MCF 10A (cell line): ENCODE measurements around the gene RABGAP1. TPM values are rescaled to one million over a fixed set of nuclear protein-coding genes. Genes with fewer than 3 reads are reported as not detected.

ENCODE experiments used
- BruUV-seq: library from RNA; stranded (reverse); fragments of 400-500 nt; replicated peaks from 2 replicates; lab custom pipeline; 2021; lab: Mats Ljungman, UMichigan
- CTCF ChIA-PET: fragments of 300-600 bp; sonication (Branson Sonifier 250); formaldehyde crosslinking; extraction: SDS; loops from one replicate; lab custom pipeline; 2021; ENCODE audit warnings: antibody characterized with exemption, inconsistent platforms; lab: Yijun Ruan, JAX
- POLR2A ChIA-PET: fragments of 300-600, 350-650 bp; sonication (Branson Sonifier 250); formaldehyde crosslinking; extraction: SDS; loops from one replicate; lab custom pipeline; 2020; ENCODE audit warnings: antibody characterized with exemption, inconsistent platforms; lab: Yijun Ruan, JAX
- DNase-seq: peaks from one replicate; pipeline ENCODE4 v3.0.0-alpha.2; 2018; ENCODE audit not compliant: unreplicated experiment
- H3K27ac Mint-ChIP-seq: one replicate; pipeline ENCODE4 v1.8.0; 2022; ENCODE audit warnings: mild to moderate bottlenecking, low read depth, mixed read lengths; ENCODE audit not compliant: unreplicated experiment
- H3K27me3 Mint-ChIP-seq: one replicate; pipeline ENCODE4 v1.8.0; 2022; ENCODE audit warnings: mixed read lengths; ENCODE audit not compliant: insufficient read depth, unreplicated experiment
- H3K36me3 Mint-ChIP-seq: one replicate; pipeline ENCODE4 v1.8.0; 2022; ENCODE audit warnings: mild to moderate bottlenecking, moderate library complexity, mixed read lengths; ENCODE audit not compliant: insufficient read depth, unreplicated experiment
- H3K4me1 Mint-ChIP-seq: one replicate; pipeline ENCODE4 v1.8.0; 2022; ENCODE audit warnings: mixed read lengths; ENCODE audit not compliant: insufficient read depth, unreplicated experiment
- H3K4me3 Mint-ChIP-seq: one replicate; pipeline ENCODE4 v1.8.0; 2022; ENCODE audit warnings: mild to moderate bottlenecking, moderate library complexity, mixed read lengths; ENCODE audit not compliant: unreplicated experiment
- H3K9me3 Mint-ChIP-seq: one replicate; pipeline ENCODE4 v1.8.0; 2022; ENCODE audit warnings: mixed read lengths; ENCODE audit not compliant: unreplicated experiment
- CTCF ChIP-seq: fragments of 200-600 bp; IDR thresholded peaks from one replicate; pipeline ENCODE4 v1.8.0; 2022; ENCODE audit warnings: antibody characterized with exemption, mild to moderate bottlenecking; ENCODE audit not compliant: unreplicated experiment
- intact Hi-C: fragments of 100-400 bp; cut with micrococcal nuclease; formaldehyde crosslinking; loops from 2 replicates; pipeline ENCODE4 v1.14.1; 2022
- total RNA-seq: library from RNA; stranded (reverse); gene quantifications from 2 replicates; pipeline ENCODE4 v1.2.3, GENCODE V29; 2022

RABGAP1 gene
- total RNA-seq, 1 experiment from 2014 or later: 43.1 TPM

GRCh38 chr9:122991370-122991830 lies 50.6 kb downstream of the RABGAP1 start:
- no TSS peak for BruUV-seq
- POLR2A ChIA-PET: interaction anchor here (0.7 to 2.6 kb wide), 8 partner anchors 48 to 1879 kb away, joined by 3 to 21 read pairs (median 7); partner anchors contain the start of genes RABGAP1, RC3H2 and ZBTB26

GRCh38 chr9:122996586-122996985 lies 55.8 kb downstream of the RABGAP1 start:
- CTCF ChIA-PET: interaction anchor here (0.6 kb wide), 2 partner anchors 67 to 185 kb away, joined by 3 to 5 read pairs; no protein-coding TSS in a partner anchor

More at GRCh38 chr9:122991370-122991830, 50.6 kb downstream of the RABGAP1 start:
- intact Hi-C loops: loop anchor here (1.0 to 5.0 kb wide), 6 partner anchors 60 to 526 kb away; partner anchors contain the start of genes PDCL, ZBTB26 and ZBTB6
- peak; percentile 68 for TF ChIP-seq CTCF
- Mint-ChIP-seq H3K9me3 (no peaks in the 10 kb centered on the region), H3K27ac (no peak overlapping the region), H3K27me3 (no peaks in the 10 kb centered on the region), H3K4me1 (no peaks in the 10 kb centered on the region), H3K4me3 (no peak overlapping the region), H3K36me3 (peaks cover 41% of the 10 kb centered on the region)
- CTCF ChIA-PET: interaction anchor here (0.5 to 1.9 kb wide), 17 partner anchors 16 to 736 kb away, joined by 3 to 14 read pairs (median 3); partner anchors contain the start of genes RABGAP1 and ZBTB6
- DNase-seq: peak; percentile 79

GRCh38 chr9:122998448-122998847 lies 57.6 kb downstream of the RABGAP1 start:
- no peak for DNase-seq
- intact Hi-C loops: no loop called here
- Mint-ChIP-seq H3K27ac (no peak overlapping the region), H3K9me3 (no peaks in the 10 kb centered on the region), H3K4me3 (no peak overlapping the region), H3K36me3 (peaks cover 65% of the 10 kb centered on the region), H3K27me3 (no peaks in the 10 kb centered on the region), H3K4me1 (peaks cover 7% of the 10 kb centered on the region)
- ChIA-PET CTCF (interaction anchor here (0.7 kb wide), 1 partner anchor 33 kb away, joined by 4 read pairs; no protein-coding TSS in a partner anchor), POLR2A (interaction anchor here (0.8 to 0.9 kb wide), 3 partner anchors 12 to 55 kb away, joined by 3 read pairs; no protein-coding TSS in a partner anchor)
- TF ChIP-seq CTCF: no peak
- BruUV-seq: no TSS peak

More at GRCh38 chr9:122996586-122996985, 55.8 kb downstream of the RABGAP1 start:
- Mint-ChIP-seq H3K4me1 (peaks cover 7% of the 10 kb centered on the region), H3K36me3 (peaks cover 64% of the 10 kb centered on the region), H3K27ac (no peak overlapping the region), H3K9me3 (no peaks in the 10 kb centered on the region), H3K4me3 (no peak overlapping the region), H3K27me3 (no peaks in the 10 kb centered on the region)
- intact Hi-C loops: no loop called here
- POLR2A ChIA-PET: no interaction called here
- BruUV-seq: no TSS peak
- DNase-seq: no peak
- no peak for TF ChIP-seq CTCF

- CTCF ChIA-PET: interaction anchor here (0.6 kb wide), 1 partner anchor 342 kb away, joined by 4 read pairs; no protein-coding TSS in a partner anchor
- no peak for DNase-seq
- TF ChIP-seq CTCF: no peak
- H3K9me3 Mint-ChIP-seq: no peaks in the 10 kb centered on the region
- no peaks in the 10 kb centered on the region for H3K27me3 Mint-ChIP-seq
- intact Hi-C loops: no loop called here
- POLR2A ChIA-PET: interaction anchor here (0.6 to 0.7 kb wide), 2 partner anchors 29 to 102 kb away, joined by 3 to 4 read pairs; no protein-coding TSS in a partner anchor
- peaks cover 7% of the 10 kb centered on the region for H3K4me1 Mint-ChIP-seq
- H3K27ac Mint-ChIP-seq: no peak overlapping the region
- no peak overlapping the region for H3K4me3 Mint-ChIP-seq
- peaks cover 74% of the 10 kb centered on the region for H3K36me3 Mint-ChIP-seq
- BruUV-seq: no TSS peak
These were observed 59.7 kb downstream of the RABGAP1 start for GRCh38 chr9:123000371-123001068.
